Glutamatergic neuron (in vitro differentiated cells): ENCODE data around the gene KIAA1549. TPM values are rescaled to one million over a fixed set of nuclear protein-coding genes. Genes with fewer than 3 reads are reported as not detected.

Experiments
- DNase-seq: peaks from one replicate; pipeline ENCODE4 v3.0.0; 2022
- H3K27ac Mint-ChIP-seq: one replicate; pipeline ENCODE4 v1.8.0; 2020; ENCODE audit warnings: mild to moderate bottlenecking, mixed read lengths, inconsistent platforms; ENCODE audit not compliant: unreplicated experiment
- H3K27me3 Mint-ChIP-seq: one replicate; pipeline ENCODE4 v1.8.0; 2020; ENCODE audit warnings: mild to moderate bottlenecking, moderate library complexity, mixed read lengths, inconsistent platforms; ENCODE audit not compliant: unreplicated experiment
- H3K36me3 Mint-ChIP-seq: one replicate; pipeline ENCODE4 v1.8.0; 2020; ENCODE audit warnings: mild to moderate bottlenecking, mixed read lengths, inconsistent platforms; ENCODE audit not compliant: unreplicated experiment
- H3K4me1 Mint-ChIP-seq: one replicate; pipeline ENCODE4 v1.8.0; 2020; ENCODE audit warnings: mild to moderate bottlenecking, low read depth, mixed read lengths, inconsistent platforms; ENCODE audit not compliant: unreplicated experiment
- H3K4me3 Mint-ChIP-seq: one replicate; pipeline ENCODE4 v1.8.0; 2020; ENCODE audit warnings: mild to moderate bottlenecking, mixed read lengths, inconsistent platforms; ENCODE audit not compliant: unreplicated experiment
- H3K9me3 Mint-ChIP-seq: one replicate; pipeline ENCODE4 v1.8.0; 2020; ENCODE audit warnings: mild to moderate bottlenecking, moderate library complexity, mixed read lengths, inconsistent platforms; ENCODE audit not compliant: unreplicated experiment
- CTCF ChIP-seq: fragments of 200-600 bp; sonication (generic); IDR thresholded peaks from one replicate; pipeline ENCODE4 v1.5.0; 2021; ENCODE audit not compliant: partially characterized antibody, unreplicated experiment
- total RNA-seq: library from RNA; stranded (reverse); fragmentation: NEBNext Ultra II Directional; extraction: Animal tissue kit (Norgen Biotek cat#: 25700); gene quantifications from one replicate; pipeline ENCODE4 v1.2.1, GENCODE V29; 2021; ENCODE audit not compliant: unreplicated experiment

The KIAA1549 gene
- total RNA-seq, 1 donor from 2014 or later, result 40.2 TPM

GRCh38 chr7:139022286-139022685 is 41.1 kb upstream of the KIAA1549 start:
- H3K36me3 Mint-ChIP-seq, result no peaks in the 10 kb centered on the region
- no peak for TF ChIP-seq CTCF
- no peaks in the 10 kb centered on the region for H3K4me1 Mint-ChIP-seq
- no peak overlapping the region for H3K4me3 Mint-ChIP-seq
- no peak overlapping the region for H3K27ac Mint-ChIP-seq
- H3K27me3 Mint-ChIP-seq, result no peaks in the 10 kb centered on the region
- no peaks in the 10 kb centered on the region for H3K9me3 Mint-ChIP-seq
- no peak for DNase-seq

GRCh38 chr7:139018910-139019309 is 37.7 kb upstream of the KIAA1549 start:
- H3K27ac Mint-ChIP-seq, result no peak overlapping the region
- TF ChIP-seq CTCF, result no peak
- H3K9me3 Mint-ChIP-seq, result no peaks in the 10 kb centered on the region
- H3K27me3 Mint-ChIP-seq, result no peaks in the 10 kb centered on the region
- H3K4me1 Mint-ChIP-seq, result no peaks in the 10 kb centered on the region
- DNase-seq, result no peak
- no peaks in the 10 kb centered on the region for H3K36me3 Mint-ChIP-seq
- no peak overlapping the region for H3K4me3 Mint-ChIP-seq

DNA sequence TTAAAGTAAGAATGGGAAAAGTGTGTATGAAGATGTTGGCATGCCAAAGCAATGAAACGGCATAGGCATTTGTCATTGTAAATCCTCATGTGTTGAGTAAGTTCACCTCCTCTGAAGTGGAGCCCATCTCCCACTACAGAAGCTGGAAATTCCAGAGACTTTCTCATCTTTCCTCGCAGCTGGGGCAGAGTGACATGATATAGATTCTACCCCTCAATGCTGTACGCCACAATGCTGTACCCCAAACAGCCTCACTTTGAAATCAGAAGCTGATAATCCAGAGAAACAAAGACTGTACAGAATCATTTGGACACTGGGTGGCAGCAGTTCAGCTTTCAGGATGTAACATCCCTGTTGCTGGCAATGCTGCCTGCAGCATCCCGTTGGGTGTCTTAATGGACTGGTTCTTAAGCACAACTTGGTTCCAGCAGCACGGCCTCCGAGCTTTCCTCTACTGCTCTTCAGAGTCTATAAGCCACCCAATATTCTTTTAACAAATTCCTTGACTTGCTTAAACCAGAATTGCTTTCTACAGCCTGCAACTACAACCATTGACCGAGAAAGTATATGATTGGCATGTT is 35.8 kb upstream of the KIAA1549 start:
- H3K4me3 Mint-ChIP-seq, result no peak overlapping the region
- H3K4me1 Mint-ChIP-seq, result no peaks in the 10 kb centered on the region

DNA sequence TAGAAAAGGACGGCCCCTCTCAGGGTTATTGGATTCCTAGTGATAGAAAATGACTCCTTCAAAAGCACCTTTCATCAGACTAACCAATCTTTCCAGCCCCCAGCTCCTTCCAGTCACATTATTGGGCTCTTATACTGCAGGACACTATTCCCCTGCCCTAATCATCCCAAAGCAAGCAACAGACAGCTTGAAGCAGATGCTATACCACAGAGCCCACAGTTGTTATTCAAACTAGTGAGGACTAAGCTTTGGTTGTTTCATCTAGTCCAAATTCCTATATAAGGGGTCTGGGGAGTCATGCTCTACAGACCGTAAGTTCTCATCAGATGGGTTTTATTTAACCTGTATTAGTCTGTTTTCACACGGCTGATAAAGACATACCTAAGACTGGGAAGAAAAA is 30.2 kb upstream of the KIAA1549 start:
- no peak for DNase-seq
- peaks cover 4% of the 10 kb centered on the region for H3K36me3 Mint-ChIP-seq
- peaks cover 2% of the 10 kb centered on the region for H3K27me3 Mint-ChIP-seq
- H3K4me1 Mint-ChIP-seq, result no peaks in the 10 kb centered on the region
- H3K27ac Mint-ChIP-seq, result no peak overlapping the region
- no peak for TF ChIP-seq CTCF
- no peak overlapping the region for H3K4me3 Mint-ChIP-seq
- peaks cover 2% of the 10 kb centered on the region for H3K9me3 Mint-ChIP-seq

More for the DNA sequence above, 35.8 kb upstream of the KIAA1549 start:
- DNase-seq, result peak; percentile 56
- no peaks in the 10 kb centered on the region for H3K9me3 Mint-ChIP-seq
- H3K27me3 Mint-ChIP-seq, result no peaks in the 10 kb centered on the region
- TF ChIP-seq CTCF, result peak; percentile 54
- no peaks in the 10 kb centered on the region for H3K36me3 Mint-ChIP-seq
- H3K27ac Mint-ChIP-seq, result no peak overlapping the region

GRCh38 chr7:139004321-139005090 is 23.3 kb upstream of the KIAA1549 start:
- H3K36me3 Mint-ChIP-seq, result peaks cover 6% of the 10 kb centered on the region
- H3K27me3 Mint-ChIP-seq, result peaks cover under 1% of the 10 kb centered on the region
- no peak overlapping the region for H3K4me3 Mint-ChIP-seq
- H3K27ac Mint-ChIP-seq, result no peak overlapping the region
- no peaks in the 10 kb centered on the region for H3K4me1 Mint-ChIP-seq
- TF ChIP-seq CTCF, result no peak
- no peak for DNase-seq
- peaks cover 4% of the 10 kb centered on the region for H3K9me3 Mint-ChIP-seq
